Caco-2 (cell line): ENCODE measurements around the gene DLGAP5. TPM values are rescaled to one million over a fixed set of nuclear protein-coding genes. Genes with fewer than 3 reads are reported as not detected.

Experiments
- BruUV-seq: library from RNA; stranded (reverse); fragments of 400-500 nt; replicated peaks from 2 replicates; lab custom pipeline; 2021; lab: Mats Ljungman, UMichigan
- CTCF ChIA-PET: fragments of 300-600 bp; sonication (Branson Sonifier 250); formaldehyde crosslinking; loops from one replicate; lab custom pipeline; 2022; ENCODE audit warnings: antibody characterized with exemption; lab: Charles Lee
- POLR2A ChIA-PET: fragments of 300-600 bp; sonication (Branson Sonifier 250); formaldehyde crosslinking; loops from one replicate; lab custom pipeline; 2022; ENCODE audit warnings: antibody characterized with exemption; lab: Charles Lee
- DNase-seq, 2 experiments: peaks; one replicate each; pipeline versions ENCODE4 v3.0.0 to v3.0.0-alpha.2; 2020 to 2022
- H3K27me3 ChIP-seq: replicated peaks from 2 replicates; pipeline ENCODE4 v1.6.0; 2011; ENCODE audit warnings: low read length; ENCODE audit not compliant: control insufficient read depth, insufficient read depth
- H3K36me3 ChIP-seq: 2 replicates; pipeline ENCODE4 v1.5.1; 2011; ENCODE audit warnings: low read length; ENCODE audit not compliant: control insufficient read depth, insufficient read depth
- H3K4me1 ChIP-seq: fragments of 250-450 bp; sonication (Bioruptor Pico); 2 replicates; pipeline ENCODE4 v1.5.1; 2020; ENCODE audit warnings: mild to moderate bottlenecking
- H3K4me3 ChIP-seq: 2 replicates; pipeline ENCODE4 v1.5.1; 2011; ENCODE audit warnings: low read depth, mild to moderate bottlenecking, control low read depth, low read length
- H3K9me3 ChIP-seq: fragments of 250-450 bp; sonication (Bioruptor Pico); 2 replicates; pipeline ENCODE4 v1.5.1; 2020; ENCODE audit warnings: mild to moderate bottlenecking, moderate library complexity
- H3K27ac Mint-ChIP-seq: one replicate; pipeline ENCODE4 v1.8.0; 2022; ENCODE audit warnings: mixed read lengths; ENCODE audit not compliant: unreplicated experiment
- H3K27me3 Mint-ChIP-seq: one replicate; pipeline ENCODE4 v1.8.0; 2022; ENCODE audit warnings: mixed read lengths; ENCODE audit not compliant: insufficient read depth, unreplicated experiment
- H3K36me3 Mint-ChIP-seq: one replicate; pipeline ENCODE4 v1.8.0; 2022; ENCODE audit warnings: mild to moderate bottlenecking, mixed read lengths; ENCODE audit not compliant: insufficient read depth, unreplicated experiment
- H3K4me1 Mint-ChIP-seq: one replicate; pipeline ENCODE4 v1.8.0; 2022; ENCODE audit warnings: low read depth, mixed read lengths; ENCODE audit not compliant: unreplicated experiment
- H3K4me3 Mint-ChIP-seq: one replicate; pipeline ENCODE4 v1.8.0; 2022; ENCODE audit warnings: mild to moderate bottlenecking, moderate library complexity, mixed read lengths; ENCODE audit not compliant: unreplicated experiment
- H3K9me3 Mint-ChIP-seq: one replicate; pipeline ENCODE4 v1.8.0; 2022; ENCODE audit warnings: mixed read lengths; ENCODE audit not compliant: unreplicated experiment
- intact Hi-C: fragments of 100-400 bp; cut with micrococcal nuclease; formaldehyde crosslinking; loops from one replicate; pipeline ENCODE4 v1.10.0; 2022; ENCODE audit not compliant: unreplicated experiment
- total RNA-seq: library from RNA; stranded (reverse); gene quantifications from 2 replicates; pipeline ENCODE4 v1.2.3, GENCODE V29; 2022
- TF ChIP-seq, protein P1 (sequence below), 2 experiments: fragments of 200-600 bp in 1 of 2; IDR thresholded peaks; 1 replicate in 1 of 2; 2 replicates in 1 of 2; pipeline versions ENCODE4 v1.5.1 to v1.8.0; 2011 to 2022; ENCODE audit warnings: antibody characterized with exemption in 1 of 2, control low read depth in 1 of 2, inconsistent platforms in 1 of 2, low read depth in 1 of 2, low read length in 1 of 2, mild to moderate bottlenecking in 1 of 2, moderate library complexity in 1 of 2; ENCODE audit not compliant: insufficient read depth in 1 of 2, severe bottlenecking in 1 of 2, unreplicated experiment in 1 of 2

The DLGAP5 gene
- total RNA-seq, 1 experiment from 2014 or later, result 54.1 TPM

DNA sequence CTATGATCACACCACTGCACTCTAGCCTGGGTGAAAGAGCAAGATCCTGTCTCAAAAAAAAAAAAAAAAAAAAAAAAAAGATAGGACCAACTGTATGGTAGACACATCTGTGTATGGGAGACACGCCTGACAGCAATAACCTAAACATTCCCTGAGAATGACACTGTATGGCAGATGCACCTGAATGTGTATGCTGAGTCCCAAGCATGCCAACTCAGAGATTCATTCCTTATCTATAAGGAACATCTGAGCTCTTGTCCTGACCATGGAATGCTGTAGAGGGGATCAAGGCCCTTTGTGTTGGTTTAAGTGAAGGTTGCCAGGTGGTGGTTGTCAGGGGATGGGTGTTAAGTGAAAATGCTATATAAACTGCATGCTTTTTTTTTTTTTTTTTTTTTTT is 81.5 kb downstream of the DLGAP5 start:
- Mint-ChIP-seq H3K27ac (no peak overlapping the region), H3K36me3 (peaks cover 17% of the 10 kb centered on the region), H3K27me3 (no peaks in the 10 kb centered on the region), H3K4me1 (peaks cover 32% of the 10 kb centered on the region), H3K9me3 (peaks cover 7% of the 10 kb centered on the region), H3K4me3 (no peak overlapping the region)
- POLR2A ChIA-PET, result no interaction called here
- Histone ChIP-seq H3K9me3 (peaks cover 3% of the 10 kb centered on the region), H3K4me3 (no peak overlapping the region), H3K36me3 (no peaks in the 10 kb centered on the region), H3K27me3 (no peaks in the 10 kb centered on the region), H3K4me1 (peaks cover 31% of the 10 kb centered on the region)
- intact Hi-C loops, result no loop called here
- no peak for DNase-seq
- BruUV-seq, result no TSS peak
- TF ChIP-seq, protein P1, sequence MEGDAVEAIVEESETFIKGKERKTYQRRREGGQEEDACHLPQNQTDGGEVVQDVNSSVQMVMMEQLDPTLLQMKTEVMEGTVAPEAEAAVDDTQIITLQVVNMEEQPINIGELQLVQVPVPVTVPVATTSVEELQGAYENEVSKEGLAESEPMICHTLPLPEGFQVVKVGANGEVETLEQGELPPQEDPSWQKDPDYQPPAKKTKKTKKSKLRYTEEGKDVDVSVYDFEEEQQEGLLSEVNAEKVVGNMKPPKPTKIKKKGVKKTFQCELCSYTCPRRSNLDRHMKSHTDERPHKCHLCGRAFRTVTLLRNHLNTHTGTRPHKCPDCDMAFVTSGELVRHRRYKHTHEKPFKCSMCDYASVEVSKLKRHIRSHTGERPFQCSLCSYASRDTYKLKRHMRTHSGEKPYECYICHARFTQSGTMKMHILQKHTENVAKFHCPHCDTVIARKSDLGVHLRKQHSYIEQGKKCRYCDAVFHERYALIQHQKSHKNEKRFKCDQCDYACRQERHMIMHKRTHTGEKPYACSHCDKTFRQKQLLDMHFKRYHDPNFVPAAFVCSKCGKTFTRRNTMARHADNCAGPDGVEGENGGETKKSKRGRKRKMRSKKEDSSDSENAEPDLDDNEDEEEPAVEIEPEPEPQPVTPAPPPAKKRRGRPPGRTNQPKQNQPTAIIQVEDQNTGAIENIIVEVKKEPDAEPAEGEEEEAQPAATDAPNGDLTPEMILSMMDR (IDR thresholded peaks at IDR 0.05; ENCODE audit: insufficient read depth in 1 of 2, low read depth in 1 of 2, low read length in 1 of 2, severe bottlenecking in 1 of 2, unreplicated experiment in 1 of 2), result no peak
- CTCF ChIA-PET, result interaction anchor here (0.7 kb wide), 1 partner anchor 8 kb away, joined by 8 read pairs; no protein-coding TSS in a partner anchor

DNA sequence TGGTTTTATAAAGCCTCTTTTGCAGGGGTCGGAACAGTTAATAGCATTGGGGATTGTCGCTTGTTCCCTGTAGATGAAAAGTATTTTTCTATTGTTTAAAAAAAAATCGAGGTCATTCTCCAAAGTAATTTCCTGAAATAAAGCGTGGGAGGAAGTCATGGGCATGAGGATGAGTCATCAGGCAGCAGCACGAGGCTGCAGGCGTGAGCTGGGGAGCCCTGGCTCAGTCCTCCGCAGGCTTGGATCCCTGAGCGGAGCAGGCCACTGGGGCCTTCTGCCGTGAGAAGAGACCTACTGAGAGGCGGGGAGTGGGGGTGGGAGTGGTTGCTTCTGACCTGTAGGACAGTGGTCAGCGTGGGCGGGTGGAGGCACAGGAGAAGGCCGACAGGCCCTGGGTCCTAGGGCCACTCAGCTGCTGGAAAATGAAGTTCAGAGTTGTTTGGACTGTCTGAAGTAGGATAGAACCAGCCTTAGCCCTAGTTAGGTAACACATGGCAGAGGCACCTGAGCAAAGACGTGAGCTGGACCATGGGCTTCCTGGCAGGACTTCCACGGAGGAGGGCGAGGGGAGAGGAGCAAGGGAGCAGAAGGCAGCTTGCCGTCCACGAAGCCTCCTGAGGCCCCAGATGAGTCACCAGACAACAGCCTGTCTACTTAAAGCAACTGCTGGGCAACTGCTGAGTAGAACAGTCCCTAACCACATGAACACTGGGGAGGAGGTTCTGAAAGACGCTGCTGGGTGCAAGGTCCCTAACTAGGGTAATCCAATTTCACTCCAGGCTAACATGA is 83.4 kb downstream of the DLGAP5 start:
- Histone ChIP-seq H3K27me3 (no peaks in the 10 kb centered on the region), H3K9me3 (peaks cover 10% of the 10 kb centered on the region), H3K36me3 (no peaks in the 10 kb centered on the region), H3K4me1 (peaks cover 29% of the 10 kb centered on the region), H3K4me3 (no peak overlapping the region)
- TF ChIP-seq, protein P1 (IDR thresholded peaks at IDR 0.05; ENCODE audit: insufficient read depth in 1 of 2, low read depth in 1 of 2, low read length in 1 of 2, severe bottlenecking in 1 of 2, unreplicated experiment in 1 of 2), result no peak
- ChIA-PET POLR2A (interaction anchor here (0.7 to 1.7 kb wide), 3 partner anchors 14 to 22 kb away, joined by 3 to 5 read pairs (median 3); partner anchors contain the start of gene LGALS3), CTCF (interaction anchor here (0.8 kb wide), 1 partner anchor 21 kb away, joined by 5 read pairs; the partner anchor contains the start of gene LGALS3)
- H3K4me3 Mint-ChIP-seq, result no peak overlapping the region
- DNase-seq, result peak; percentile 36 to 82
- BruUV-seq, result no TSS peak
- peaks cover 32% of the 10 kb centered on the region for H3K36me3 Mint-ChIP-seq
- intact Hi-C loops, result no loop called here
- no peaks in the 10 kb centered on the region for H3K27me3 Mint-ChIP-seq
- H3K9me3 Mint-ChIP-seq, result peaks cover 7% of the 10 kb centered on the region
- peak overlapping the region; percentile 96 for H3K27ac Mint-ChIP-seq
- H3K4me1 Mint-ChIP-seq, result peaks cover 31% of the 10 kb centered on the region

DNA sequence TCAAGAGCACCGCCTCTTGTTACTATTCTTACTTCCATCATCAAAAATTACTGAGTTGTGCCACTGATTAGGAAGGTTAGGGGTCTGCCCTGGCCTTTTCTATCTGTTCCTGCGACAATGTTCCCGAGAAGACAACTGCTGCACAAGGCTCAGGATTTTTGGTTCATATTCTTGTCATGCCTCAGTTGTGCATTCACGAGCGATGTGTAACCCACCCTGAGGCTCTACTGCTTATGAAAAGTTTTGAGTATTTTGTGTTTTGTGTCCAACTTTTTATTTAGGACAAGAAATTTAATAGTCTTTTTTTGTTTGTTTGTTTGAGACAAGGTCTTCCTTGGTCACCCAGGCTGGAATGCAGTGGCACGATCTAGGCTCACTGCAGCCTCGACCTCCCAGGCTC is 85.4 kb downstream of the DLGAP5 start:
- DNase-seq, result no peak
- peaks cover 34% of the 10 kb centered on the region for H3K36me3 Mint-ChIP-seq
- Histone ChIP-seq H3K4me1 (peaks cover 39% of the 10 kb centered on the region), H3K4me3 (no peak overlapping the region), H3K27me3 (no peaks in the 10 kb centered on the region), H3K9me3 (peaks cover 10% of the 10 kb centered on the region), H3K36me3 (no peaks in the 10 kb centered on the region)
- TF ChIP-seq, protein P1 (IDR thresholded peaks at IDR 0.05; ENCODE audit: insufficient read depth in 1 of 2, low read depth in 1 of 2, low read length in 1 of 2, severe bottlenecking in 1 of 2, unreplicated experiment in 1 of 2), result no peak
- intact Hi-C loops, result no loop called here
- H3K27me3 Mint-ChIP-seq, result no peaks in the 10 kb centered on the region
- ChIA-PET CTCF (interaction anchor here (0.5 kb wide), 1 partner anchor 22 kb away, joined by 4 read pairs; no protein-coding TSS in a partner anchor), POLR2A (no interaction called here)
- no TSS peak for BruUV-seq
- H3K9me3 Mint-ChIP-seq, result peaks cover 7% of the 10 kb centered on the region
- H3K4me3 Mint-ChIP-seq, result peak overlapping the region; percentile 28
- peaks cover 31% of the 10 kb centered on the region for H3K4me1 Mint-ChIP-seq
- H3K27ac Mint-ChIP-seq, result peak overlapping the region; percentile 48
